ENCODE results near the gene EPC1.

EPC1 gene

GRCh38 chr10:32273336-32273735 is 73.6 kb downstream of the EPC1 start (continued):
- TF ChIP-seq ZNF514 (tag by site-specific recombination; IDR thresholded peaks at IDR 0.05) (no peak), GLIS1 (tag by site-specific recombination; IDR thresholded peaks at IDR 0.05) (no peak)
- TF ChIP-seq, protein P1, sequence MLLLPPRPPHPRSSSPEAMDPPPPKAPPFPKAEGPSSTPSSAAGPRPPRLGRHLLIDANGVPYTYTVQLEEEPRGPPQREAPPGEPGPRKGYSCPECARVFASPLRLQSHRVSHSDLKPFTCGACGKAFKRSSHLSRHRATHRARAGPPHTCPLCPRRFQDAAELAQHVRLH (tag by site-specific recombination; IDR thresholded peaks at IDR 0.05): no peak
- TF ChIP-seq, protein P2, sequence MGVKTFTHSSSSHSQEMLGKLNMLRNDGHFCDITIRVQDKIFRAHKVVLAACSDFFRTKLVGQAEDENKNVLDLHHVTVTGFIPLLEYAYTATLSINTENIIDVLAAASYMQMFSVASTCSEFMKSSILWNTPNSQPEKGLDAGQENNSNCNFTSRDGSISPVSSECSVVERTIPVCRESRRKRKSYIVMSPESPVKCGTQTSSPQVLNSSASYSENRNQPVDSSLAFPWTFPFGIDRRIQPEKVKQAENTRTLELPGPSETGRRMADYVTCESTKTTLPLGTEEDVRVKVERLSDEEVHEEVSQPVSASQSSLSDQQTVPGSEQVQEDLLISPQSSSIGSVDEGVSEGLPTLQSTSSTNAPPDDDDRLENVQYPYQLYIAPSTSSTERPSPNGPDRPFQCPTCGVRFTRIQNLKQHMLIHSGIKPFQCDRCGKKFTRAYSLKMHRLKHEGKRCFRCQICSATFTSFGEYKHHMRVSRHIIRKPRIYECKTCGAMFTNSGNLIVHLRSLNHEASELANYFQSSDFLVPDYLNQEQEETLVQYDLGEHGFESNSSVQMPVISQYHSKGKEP (tag by site-specific recombination; IDR thresholded peaks at IDR 0.05): no peak

DNA sequence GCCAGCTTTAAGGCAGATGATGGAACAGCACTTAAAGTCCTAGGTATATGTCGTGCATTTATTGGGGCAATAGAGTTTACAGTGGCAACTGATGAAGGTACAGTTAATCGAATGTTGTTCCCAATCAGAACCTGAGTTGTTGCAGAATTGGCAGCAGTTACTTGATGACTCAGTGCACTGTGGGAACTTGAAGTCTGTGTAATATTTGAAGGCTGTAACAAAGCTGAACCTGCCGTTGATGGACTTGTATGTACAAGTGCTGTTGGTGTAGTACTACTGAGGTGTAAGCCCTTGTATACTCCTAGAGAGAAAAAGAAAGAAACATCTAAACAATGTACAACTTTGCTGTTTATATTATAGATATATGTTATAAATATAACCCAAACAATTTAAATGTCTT is 75.3 kb downstream of the EPC1 start:
- no peak overlapping the region for H3K4me3 ChIP-seq (ENCODE audit: low read depth, low read length)
- H3K9me3 ChIP-seq (ENCODE audit: control insufficient read depth, insufficient read depth, low read depth, low read length): no peaks in the 10 kb centered on the region
- POLR2A ChIA-PET: no interaction called here
- no peak for TF ChIP-seq ZNF362 (tag by site-specific recombination; IDR thresholded peaks at IDR 0.05)
- TF ChIP-seq ZNF114 (tag by site-specific recombination; IDR thresholded peaks at IDR 0.05): no peak
- TF ChIP-seq ZNF501 (tag by site-specific recombination; IDR thresholded peaks at IDR 0.05): no peak
- no peak for TF ChIP-seq ZSCAN23 (tag by site-specific recombination; IDR thresholded peaks at IDR 0.05)
- TF ChIP-seq ZNF24 (tag by site-specific recombination; IDR thresholded peaks at IDR 0.05): no peak
- TF ChIP-seq ZIC2 (tag by site-specific recombination; IDR thresholded peaks at IDR 0.05): no peak
- no peak for TF ChIP-seq ZNF302 (tag by site-specific recombination; IDR thresholded peaks at IDR 0.05; ENCODE audit: low read depth)
- no peak for TF ChIP-seq SP2 (tag by site-specific recombination; IDR thresholded peaks at IDR 0.05)
- TF ChIP-seq ZNF791 (tag by site-specific recombination; IDR thresholded peaks at IDR 0.05): no peak
- TF ChIP-seq ZNF157 (tag by site-specific recombination; IDR thresholded peaks at IDR 0.05): no peak
- no peak for TF ChIP-seq ZNF132 (tag by site-specific recombination; IDR thresholded peaks at IDR 0.05; ENCODE audit: borderline replicate concordance)
- TF ChIP-seq SCRT2 (tag by site-specific recombination; IDR thresholded peaks at IDR 0.05): no peak
- TF ChIP-seq YY1 (tag by site-specific recombination; IDR thresholded peaks at IDR 0.05): no peak
- no peak for TF ChIP-seq ZNF837 (tag by site-specific recombination; IDR thresholded peaks at IDR 0.05)
- peaks cover 37 to 63% of the 10 kb centered on the region in 2 experiments for H3K36me3 ChIP-seq (ENCODE audit: control insufficient read depth in 2 of 2, insufficient read depth in 1 of 2, low read length in 2 of 2)
- CTCF ChIA-PET: no interaction called here
- H3K27ac ChIP-seq (ENCODE audit: extremely low read depth, low read depth, low read length): no peak overlapping the region
- H3K4me1 ChIP-seq (ENCODE audit: control insufficient read depth, insufficient read depth, low read length): no peaks in the 10 kb centered on the region

DNA sequence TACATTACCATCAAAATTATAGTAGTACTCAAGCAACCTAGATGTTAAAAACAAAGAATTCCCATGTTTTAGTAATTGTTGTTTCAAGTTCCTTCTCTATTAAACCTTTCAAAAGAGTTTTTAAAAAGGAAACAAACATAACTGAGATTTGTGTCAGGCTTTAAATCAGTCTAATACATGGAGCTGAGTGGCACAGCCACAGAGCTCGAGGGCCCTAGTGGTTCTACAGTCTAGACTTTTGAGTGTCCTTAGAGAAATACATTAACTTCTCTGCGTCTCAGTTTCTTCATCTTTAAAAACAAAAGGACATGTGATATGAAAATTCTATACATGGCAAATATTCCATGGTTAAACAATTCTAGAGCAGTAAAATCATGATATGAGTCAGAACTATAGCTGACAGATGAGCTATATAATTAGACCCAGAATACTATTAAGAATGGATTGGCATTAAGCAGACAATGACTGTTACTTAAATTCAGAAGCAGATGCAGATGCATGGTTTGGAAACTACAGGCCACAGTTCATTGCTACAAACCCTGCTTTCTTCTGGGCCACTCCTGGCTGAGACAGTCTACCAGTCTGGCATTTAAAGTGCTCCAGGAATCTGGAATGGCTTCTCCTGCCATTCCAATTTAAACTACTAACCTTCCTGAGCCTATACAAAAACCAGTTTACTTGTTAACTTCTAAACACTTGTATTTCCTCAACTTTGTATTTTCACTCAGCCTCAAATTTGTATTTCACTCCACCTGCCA is 77.4 kb downstream of the EPC1 start:
- POLR2A ChIA-PET: no interaction called here
- Histone ChIP-seq H3K4me3 (ENCODE audit: low read depth, low read length) (no peak overlapping the region), H3K36me3 (ENCODE audit: control insufficient read depth in 2 of 2, insufficient read depth in 1 of 2, low read length in 2 of 2) (peaks cover 34 to 62% of the 10 kb centered on the region in 2 experiments), H3K27ac (ENCODE audit: extremely low read depth, low read depth, low read length) (no peak overlapping the region), H3K9me3 (ENCODE audit: control insufficient read depth, insufficient read depth, low read depth, low read length) (no peaks in the 10 kb centered on the region), H3K4me1 (ENCODE audit: control insufficient read depth, insufficient read depth, low read length) (no peaks in the 10 kb centered on the region)
- CTCF ChIA-PET: interaction anchor here (1.7 kb wide), 1 partner anchor 13 kb away, joined by 6 read pairs; no protein-coding TSS in a partner anchor
- TF ChIP-seq OVOL3 (tag by site-specific recombination; IDR thresholded peaks at IDR 0.05): no peak
- no peak for TF ChIP-seq ZNF677 (tag by site-specific recombination; IDR thresholded peaks at IDR 0.05)
- TF ChIP-seq, protein P2 (tag by site-specific recombination; IDR thresholded peaks at IDR 0.05): no peak
- TF ChIP-seq ZNF76 (tag by site-specific recombination; IDR thresholded peaks at IDR 0.05; ENCODE audit: borderline replicate concordance, low read depth): no peak
- no peak for TF ChIP-seq ZIC2 (tag by site-specific recombination; IDR thresholded peaks at IDR 0.05)
- TF ChIP-seq PATZ1 (tag by site-specific recombination; IDR thresholded peaks at IDR 0.05): no peak
- no peak for TF ChIP-seq KLF7 (tag by site-specific recombination; IDR thresholded peaks at IDR 0.05; ENCODE audit: borderline replicate concordance)
